Measurements from ENCODE around the gene NCOA7.

- TF ChIP-seq, protein P1, sequence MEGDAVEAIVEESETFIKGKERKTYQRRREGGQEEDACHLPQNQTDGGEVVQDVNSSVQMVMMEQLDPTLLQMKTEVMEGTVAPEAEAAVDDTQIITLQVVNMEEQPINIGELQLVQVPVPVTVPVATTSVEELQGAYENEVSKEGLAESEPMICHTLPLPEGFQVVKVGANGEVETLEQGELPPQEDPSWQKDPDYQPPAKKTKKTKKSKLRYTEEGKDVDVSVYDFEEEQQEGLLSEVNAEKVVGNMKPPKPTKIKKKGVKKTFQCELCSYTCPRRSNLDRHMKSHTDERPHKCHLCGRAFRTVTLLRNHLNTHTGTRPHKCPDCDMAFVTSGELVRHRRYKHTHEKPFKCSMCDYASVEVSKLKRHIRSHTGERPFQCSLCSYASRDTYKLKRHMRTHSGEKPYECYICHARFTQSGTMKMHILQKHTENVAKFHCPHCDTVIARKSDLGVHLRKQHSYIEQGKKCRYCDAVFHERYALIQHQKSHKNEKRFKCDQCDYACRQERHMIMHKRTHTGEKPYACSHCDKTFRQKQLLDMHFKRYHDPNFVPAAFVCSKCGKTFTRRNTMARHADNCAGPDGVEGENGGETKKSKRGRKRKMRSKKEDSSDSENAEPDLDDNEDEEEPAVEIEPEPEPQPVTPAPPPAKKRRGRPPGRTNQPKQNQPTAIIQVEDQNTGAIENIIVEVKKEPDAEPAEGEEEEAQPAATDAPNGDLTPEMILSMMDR (IDR thresholded peaks at IDR 0.05; ENCODE audit: low read length), result no peak
- no peak for TF ChIP-seq EZH2 (IDR thresholded peaks at IDR 0.05; ENCODE audit: borderline replicate concordance, low read length)
Measured at GRCh38 chr6:125745281-125746018, 45.3 kb upstream of the NCOA7 start.
